ENCODE results near the gene NARS2. TPM values are rescaled to one million over a fixed set of nuclear protein-coding genes. Genes with fewer than 3 reads are reported as not detected.
A peak's percentile ranks its signal among the peaks of the same experiment; 100 is the strongest.

Gene NARS2
- total RNA-seq, 4 donors from 2014 or later, result 9.0 to 22.1 (median 9.2) TPM

GRCh38 chr11:78504708-78505107 lies 70.0 kb downstream of the NARS2 start:
- H3K36me3 ChIP-seq, result no peaks in the 10 kb centered on the region
- no peak overlapping the region for H3K27ac ChIP-seq
- no peaks in the 10 kb centered on the region for H3K9me3 ChIP-seq
- H3K4me3 ChIP-seq, result no peak overlapping the region
- peaks cover 0 to 13% (median 0%) of the 10 kb centered on the region in 3 donors for H3K4me1 ChIP-seq
- no peak for TF ChIP-seq POLR2A (IDR thresholded peaks at IDR 0.05)
- WGBS, 2 donors (ENCODE audit: low coverage in 1 of 2), result 94 to 96% methylated on average over 4 of the region's 4 CpGs
- no peak for ATAC-seq
- no peaks in the 10 kb centered on the region for H3K27me3 ChIP-seq

- 50 to 82% methylated on average over 1 to 2 of the region's 2 CpGs for WGBS, 2 donors (ENCODE audit: low coverage in 1 of 2)
- Histone ChIP-seq H3K36me3 (no peaks in the 10 kb centered on the region), H3K27me3 (no peaks in the 10 kb centered on the region), H3K4me1 (peaks cover 0 to 13% (median 0%) of the 10 kb centered on the region in 3 donors), H3K4me3 (no peak overlapping the region), H3K9me3 (no peaks in the 10 kb centered on the region), H3K27ac (no peak overlapping the region)
- no peak for ATAC-seq
- no peak for TF ChIP-seq POLR2A (IDR thresholded peaks at IDR 0.05)
- no peak for TF ChIP-seq EP300 (IDR thresholded peaks at IDR 0.05)
- TF ChIP-seq POLR2AphosphoS5 (IDR thresholded peaks at IDR 0.05), result no peak
- TF ChIP-seq CTCF (IDR thresholded peaks at IDR 0.05), result no peak
Measured at GRCh38 chr11:78504181-78504580, 70.5 kb downstream of the NARS2 start.

- Histone ChIP-seq H3K9me3 (no peaks in the 10 kb centered on the region), H3K36me3 (no peaks in the 10 kb centered on the region), H3K4me3 (no peak overlapping the region), H3K4me1 (peaks cover 3 to 31% (median 8%) of the 10 kb centered on the region in 3 donors), H3K27ac (no peak overlapping the region), H3K27me3 (no peaks in the 10 kb centered on the region)
- ATAC-seq, result no peak
- TF ChIP-seq POLR2A (IDR thresholded peaks at IDR 0.05) (no peak), POLR2AphosphoS5 (IDR thresholded peaks at IDR 0.05) (no peak), EP300 (IDR thresholded peaks at IDR 0.05) (no peak), CTCF (IDR thresholded peaks at IDR 0.05) (no peak)
Measured at GRCh38 chr11:78499971-78500370, 74.7 kb downstream of the NARS2 start.

- Histone ChIP-seq H3K36me3 (no peaks in the 10 kb centered on the region), H3K4me1 (peaks cover 3 to 40% (median 8%) of the 10 kb centered on the region in 3 donors), H3K9me3 (no peaks in the 10 kb centered on the region), H3K27ac (peak overlapping the region in 3 of 4 donors; percentile 7 to 58 (median 34)), H3K27me3 (no peaks in the 10 kb centered on the region), H3K4me3 (no peak overlapping the region)
- TF ChIP-seq POLR2A (IDR thresholded peaks at IDR 0.05) (no peak), EP300 (IDR thresholded peaks at IDR 0.05) (no peak), POLR2AphosphoS5 (IDR thresholded peaks at IDR 0.05) (no peak), CTCF (IDR thresholded peaks at IDR 0.05) (no peak)
- no peak for ATAC-seq
Measured at GRCh38 chr11:78497293-78497692, 77.4 kb downstream of the NARS2 start.

- 91% methylated on average over 3 of the region's 3 CpGs for WGBS, 2 donors (ENCODE audit: low coverage in 1 of 2)
- peaks cover 3 to 40% (median 8%) of the 10 kb centered on the region in 3 donors for H3K4me1 ChIP-seq
- ATAC-seq, result no peak
Measured at GRCh38 chr11:78493413-78493975, 81.2 kb downstream of the NARS2 start.

More at GRCh38 chr11:78493413-78493975, 81.2 kb downstream of the NARS2 start:
- TF ChIP-seq CTCF (IDR thresholded peaks at IDR 0.05) (no peak), POLR2AphosphoS5 (IDR thresholded peaks at IDR 0.05) (no peak), POLR2A (IDR thresholded peaks at IDR 0.05) (no peak), EP300 (IDR thresholded peaks at IDR 0.05) (no peak)
- Histone ChIP-seq H3K27me3 (no peaks in the 10 kb centered on the region), H3K9me3 (no peaks in the 10 kb centered on the region), H3K4me3 (no peak overlapping the region), H3K27ac (no peak overlapping the region), H3K36me3 (peaks cover 0 to 4% of the 10 kb centered on the region in 2 donors)

All from gastroesophageal sphincter (tissue), 4 donors.